ENCODE data around the gene FCRLB. TPM values are rescaled to one million over a fixed set of nuclear protein-coding genes. Genes with fewer than 3 reads are reported as not detected.

FCRLB gene
- total and polyA plus RNA-seq, 2 of the 13 experiments (the other 11 are each of a cell fraction or from before 2014, with no cell fraction given), result 0.08 to 0.11 TPM

- TF ChIP-seq JUND (CRISPR knock-in tag; IDR thresholded peaks at IDR 0.05), result no peak
- TF ChIP-seq FOXC1 (CRISPR knock-in tag; IDR thresholded peaks at IDR 0.05; ENCODE audit: borderline replicate concordance), result peak; percentile 85; the same call in 1 of the 2 replicates
- TF ChIP-seq NFYC (CRISPR knock-in tag; IDR thresholded peaks at IDR 0.05), result no peak
- peak; percentile 7; the same call in 1 of the 2 replicates for TF ChIP-seq MIXL1 (CRISPR knock-in tag; IDR thresholded peaks at IDR 0.05)
- peak; percentile 27 for TF ChIP-seq JARID2 (CRISPR knock-in tag; IDR thresholded peaks at IDR 0.05; ENCODE audit: insufficient replicate concordance)
- TF ChIP-seq HOXA9 (CRISPR knock-in tag; IDR thresholded peaks at IDR 0.05; ENCODE audit: borderline replicate concordance), result no peak
- TF ChIP-seq ZNF777 (CRISPR knock-in tag; IDR thresholded peaks at IDR 0.05), result peak; percentile 94
- TF ChIP-seq EP300 (IDR thresholded peaks at IDR 0.05; ENCODE audit: low read depth in 2 of 2, low read length in 2 of 2), result no peak
- TF ChIP-seq EP300 (CRISPR knock-in tag; IDR thresholded peaks at IDR 0.05; ENCODE audit: borderline replicate concordance), result 0 out of 2 replicates have a peak, but pooled peaks have one; percentile 33
- TF ChIP-seq, protein P1, sequence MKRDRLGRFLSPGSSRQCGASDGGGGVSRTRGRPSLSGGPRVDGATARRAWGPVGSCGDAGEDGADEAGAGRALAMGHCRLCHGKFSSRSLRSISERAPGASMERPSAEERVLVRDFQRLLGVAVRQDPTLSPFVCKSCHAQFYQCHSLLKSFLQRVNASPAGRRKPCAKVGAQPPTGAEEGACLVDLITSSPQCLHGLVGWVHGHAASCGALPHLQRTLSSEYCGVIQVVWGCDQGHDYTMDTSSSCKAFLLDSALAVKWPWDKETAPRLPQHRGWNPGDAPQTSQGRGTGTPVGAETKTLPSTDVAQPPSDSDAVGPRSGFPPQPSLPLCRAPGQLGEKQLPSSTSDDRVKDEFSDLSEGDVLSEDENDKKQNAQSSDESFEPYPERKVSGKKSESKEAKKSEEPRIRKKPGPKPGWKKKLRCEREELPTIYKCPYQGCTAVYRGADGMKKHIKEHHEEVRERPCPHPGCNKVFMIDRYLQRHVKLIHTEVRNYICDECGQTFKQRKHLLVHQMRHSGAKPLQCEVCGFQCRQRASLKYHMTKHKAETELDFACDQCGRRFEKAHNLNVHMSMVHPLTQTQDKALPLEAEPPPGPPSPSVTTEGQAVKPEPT (CRISPR knock-in tag; IDR thresholded peaks at IDR 0.05; ENCODE audit: low read depth), result peak; percentile 77; the same call in 1 of the 2 replicates
- peak; percentile 97 for TF ChIP-seq YY1 (IDR thresholded peaks at IDR 0.05; ENCODE audit: insufficient read depth, insufficient replicate concordance, low read depth, low read length)
- TF ChIP-seq ZNF253 (CRISPR knock-in tag; IDR thresholded peaks at IDR 0.05; ENCODE audit: borderline replicate concordance), result peak; percentile 94; the same call in 1 of the 2 replicates
- peak; percentile 75; the same call in 1 of the 2 replicates for TF ChIP-seq ZFP36L1 (CRISPR knock-in tag; IDR thresholded peaks at IDR 0.05)
- peak; percentile 18; the same call in 1 of the 2 replicates for TF ChIP-seq MEIS2 (CRISPR knock-in tag; IDR thresholded peaks at IDR 0.05)
- TF ChIP-seq, protein P2, sequence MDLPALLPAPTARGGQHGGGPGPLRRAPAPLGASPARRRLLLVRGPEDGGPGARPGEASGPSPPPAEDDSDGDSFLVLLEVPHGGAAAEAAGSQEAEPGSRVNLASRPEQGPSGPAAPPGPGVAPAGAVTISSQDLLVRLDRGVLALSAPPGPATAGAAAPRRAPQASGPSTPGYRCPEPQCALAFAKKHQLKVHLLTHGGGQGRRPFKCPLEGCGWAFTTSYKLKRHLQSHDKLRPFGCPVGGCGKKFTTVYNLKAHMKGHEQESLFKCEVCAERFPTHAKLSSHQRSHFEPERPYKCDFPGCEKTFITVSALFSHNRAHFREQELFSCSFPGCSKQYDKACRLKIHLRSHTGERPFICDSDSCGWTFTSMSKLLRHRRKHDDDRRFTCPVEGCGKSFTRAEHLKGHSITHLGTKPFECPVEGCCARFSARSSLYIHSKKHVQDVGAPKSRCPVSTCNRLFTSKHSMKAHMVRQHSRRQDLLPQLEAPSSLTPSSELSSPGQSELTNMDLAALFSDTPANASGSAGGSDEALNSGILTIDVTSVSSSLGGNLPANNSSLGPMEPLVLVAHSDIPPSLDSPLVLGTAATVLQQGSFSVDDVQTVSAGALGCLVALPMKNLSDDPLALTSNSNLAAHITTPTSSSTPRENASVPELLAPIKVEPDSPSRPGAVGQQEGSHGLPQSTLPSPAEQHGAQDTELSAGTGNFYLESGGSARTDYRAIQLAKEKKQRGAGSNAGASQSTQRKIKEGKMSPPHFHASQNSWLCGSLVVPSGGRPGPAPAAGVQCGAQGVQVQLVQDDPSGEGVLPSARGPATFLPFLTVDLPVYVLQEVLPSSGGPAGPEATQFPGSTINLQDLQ (CRISPR knock-in tag; IDR thresholded peaks at IDR 0.05), result peak; percentile 65; the same call in 1 of the 2 replicates
- TF ChIP-seq, protein P3, sequence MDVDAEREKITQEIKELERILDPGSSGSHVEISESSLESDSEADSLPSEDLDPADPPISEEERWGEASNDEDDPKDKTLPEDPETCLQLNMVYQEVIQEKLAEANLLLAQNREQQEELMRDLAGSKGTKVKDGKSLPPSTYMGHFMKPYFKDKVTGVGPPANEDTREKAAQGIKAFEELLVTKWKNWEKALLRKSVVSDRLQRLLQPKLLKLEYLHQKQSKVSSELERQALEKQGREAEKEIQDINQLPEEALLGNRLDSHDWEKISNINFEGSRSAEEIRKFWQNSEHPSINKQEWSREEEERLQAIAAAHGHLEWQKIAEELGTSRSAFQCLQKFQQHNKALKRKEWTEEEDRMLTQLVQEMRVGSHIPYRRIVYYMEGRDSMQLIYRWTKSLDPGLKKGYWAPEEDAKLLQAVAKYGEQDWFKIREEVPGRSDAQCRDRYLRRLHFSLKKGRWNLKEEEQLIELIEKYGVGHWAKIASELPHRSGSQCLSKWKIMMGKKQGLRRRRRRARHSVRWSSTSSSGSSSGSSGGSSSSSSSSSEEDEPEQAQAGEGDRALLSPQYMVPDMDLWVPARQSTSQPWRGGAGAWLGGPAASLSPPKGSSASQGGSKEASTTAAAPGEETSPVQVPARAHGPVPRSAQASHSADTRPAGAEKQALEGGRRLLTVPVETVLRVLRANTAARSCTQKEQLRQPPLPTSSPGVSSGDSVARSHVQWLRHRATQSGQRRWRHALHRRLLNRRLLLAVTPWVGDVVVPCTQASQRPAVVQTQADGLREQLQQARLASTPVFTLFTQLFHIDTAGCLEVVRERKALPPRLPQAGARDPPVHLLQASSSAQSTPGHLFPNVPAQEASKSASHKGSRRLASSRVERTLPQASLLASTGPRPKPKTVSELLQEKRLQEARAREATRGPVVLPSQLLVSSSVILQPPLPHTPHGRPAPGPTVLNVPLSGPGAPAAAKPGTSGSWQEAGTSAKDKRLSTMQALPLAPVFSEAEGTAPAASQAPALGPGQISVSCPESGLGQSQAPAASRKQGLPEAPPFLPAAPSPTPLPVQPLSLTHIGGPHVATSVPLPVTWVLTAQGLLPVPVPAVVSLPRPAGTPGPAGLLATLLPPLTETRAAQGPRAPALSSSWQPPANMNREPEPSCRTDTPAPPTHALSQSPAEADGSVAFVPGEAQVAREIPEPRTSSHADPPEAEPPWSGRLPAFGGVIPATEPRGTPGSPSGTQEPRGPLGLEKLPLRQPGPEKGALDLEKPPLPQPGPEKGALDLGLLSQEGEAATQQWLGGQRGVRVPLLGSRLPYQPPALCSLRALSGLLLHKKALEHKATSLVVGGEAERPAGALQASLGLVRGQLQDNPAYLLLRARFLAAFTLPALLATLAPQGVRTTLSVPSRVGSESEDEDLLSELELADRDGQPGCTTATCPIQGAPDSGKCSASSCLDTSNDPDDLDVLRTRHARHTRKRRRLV (CRISPR knock-in tag; IDR thresholded peaks at IDR 0.05), result 0 out of 2 replicates have a peak, but pooled peaks have one; percentile 32
- TF ChIP-seq, protein P4, sequence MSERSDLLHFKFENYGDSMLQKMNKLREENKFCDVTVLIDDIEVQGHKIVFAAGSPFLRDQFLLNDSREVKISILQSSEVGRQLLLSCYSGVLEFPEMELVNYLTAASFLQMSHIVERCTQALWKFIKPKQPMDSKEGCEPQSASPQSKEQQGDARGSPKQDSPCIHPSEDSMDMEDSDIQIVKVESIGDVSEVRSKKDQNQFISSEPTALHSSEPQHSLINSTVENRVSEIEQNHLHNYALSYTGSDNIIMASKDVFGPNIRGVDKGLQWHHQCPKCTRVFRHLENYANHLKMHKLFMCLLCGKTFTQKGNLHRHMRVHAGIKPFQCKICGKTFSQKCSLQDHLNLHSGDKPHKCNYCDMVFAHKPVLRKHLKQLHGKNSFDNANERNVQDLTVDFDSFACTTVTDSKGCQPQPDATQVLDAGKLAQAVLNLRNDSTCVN (CRISPR knock-in tag; IDR thresholded peaks at IDR 0.05; ENCODE audit: borderline replicate concordance), result peak; percentile 51; the same call in 1 of the 2 replicates
Measured at GRCh38 chr1:161749509-161750407, 28.4 kb downstream of the FCRLB start, which contains the start of gene DUSP12 (continued).

Measured in HepG2 (cell line).